Upper lobe of left lung (tissue), 4 donors: ENCODE results near the gene SPDYE2B.
"Not testable (repeated sequence)": the region's sequence is repeated elsewhere in the genome, so short reads cannot be mapped to it uniquely, and the experiment has no call there.

ENCODE experiments used
- EP300 ChIP-seq, 4 donors: sonication (generic); formaldehyde crosslinking; IDR thresholded peaks; one replicate each; pipeline ENCODE4 v1.5.1; 2017; ENCODE audit warnings: antibody characterized with exemption in 4 of 4, control low read depth in 2 of 4
- POLR2A ChIP-seq, 4 donors: fragments of 450-650 bp; IDR thresholded peaks; one replicate each; pipeline ENCODE4 v1.5.1; 2016 to 2017; ENCODE audit warnings: antibody characterized with exemption in 4 of 4, mild to moderate bottlenecking in 2 of 4
- POLR2AphosphoS5 ChIP-seq, 2 donors: sonication (generic); formaldehyde crosslinking; IDR thresholded peaks; one replicate each; pipeline ENCODE4 v1.5.1; 2017; ENCODE audit warnings: antibody characterized with exemption in 2 of 2
- TF ChIP-seq, protein P1 (sequence below), 6 experiments: fragments of 450-650 bp in 4 of 6; fragments of 200-600 bp in 2 of 6; sonication (generic) in 2 of 6; IDR thresholded peaks; one replicate each; pipeline ENCODE4 v1.5.1; 2016 to 2019; ENCODE audit warnings: antibody characterized with exemption in 6 of 6

DNA sequence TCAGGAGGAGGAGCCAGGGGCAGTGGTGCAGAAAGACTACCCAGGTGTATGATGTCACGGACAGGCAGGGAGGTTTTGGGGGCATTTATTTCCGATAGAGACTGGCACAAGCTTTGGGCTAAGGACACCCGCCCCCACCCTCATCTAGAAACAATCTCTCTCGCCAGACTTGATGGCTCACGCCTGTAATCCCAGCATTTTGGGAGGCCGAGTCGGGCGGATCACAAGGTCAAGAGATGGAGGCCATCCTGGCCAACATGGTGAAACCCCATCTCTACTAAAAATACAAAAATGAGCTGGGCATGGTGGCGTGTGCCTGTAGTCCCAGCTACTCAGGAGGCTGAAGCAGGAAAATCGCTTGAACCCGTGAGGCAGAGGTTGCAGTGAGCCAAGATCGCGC lies 13.2 kb upstream of the SPDYE2B start:
- TF ChIP-seq, protein P1, sequence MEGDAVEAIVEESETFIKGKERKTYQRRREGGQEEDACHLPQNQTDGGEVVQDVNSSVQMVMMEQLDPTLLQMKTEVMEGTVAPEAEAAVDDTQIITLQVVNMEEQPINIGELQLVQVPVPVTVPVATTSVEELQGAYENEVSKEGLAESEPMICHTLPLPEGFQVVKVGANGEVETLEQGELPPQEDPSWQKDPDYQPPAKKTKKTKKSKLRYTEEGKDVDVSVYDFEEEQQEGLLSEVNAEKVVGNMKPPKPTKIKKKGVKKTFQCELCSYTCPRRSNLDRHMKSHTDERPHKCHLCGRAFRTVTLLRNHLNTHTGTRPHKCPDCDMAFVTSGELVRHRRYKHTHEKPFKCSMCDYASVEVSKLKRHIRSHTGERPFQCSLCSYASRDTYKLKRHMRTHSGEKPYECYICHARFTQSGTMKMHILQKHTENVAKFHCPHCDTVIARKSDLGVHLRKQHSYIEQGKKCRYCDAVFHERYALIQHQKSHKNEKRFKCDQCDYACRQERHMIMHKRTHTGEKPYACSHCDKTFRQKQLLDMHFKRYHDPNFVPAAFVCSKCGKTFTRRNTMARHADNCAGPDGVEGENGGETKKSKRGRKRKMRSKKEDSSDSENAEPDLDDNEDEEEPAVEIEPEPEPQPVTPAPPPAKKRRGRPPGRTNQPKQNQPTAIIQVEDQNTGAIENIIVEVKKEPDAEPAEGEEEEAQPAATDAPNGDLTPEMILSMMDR (IDR thresholded peaks at IDR 0.05), result not testable (repeated sequence)
- not testable (repeated sequence) for TF ChIP-seq POLR2AphosphoS5, EP300, POLR2A (IDR thresholded peaks at IDR 0.05)
